OCI-LY1 (cell line): ENCODE results near the gene SLC16A3.

ENCODE experiments used
- H2AFZ ChIP-seq: fragments of 200-600 bp; sonication (generic), shearing (Covaris generic); 2 replicates; pipeline ENCODE4 v1.6.0; 2014; ENCODE audit warnings: antibody characterized with exemption, mild to moderate bottlenecking, low read length
- H3F3A ChIP-seq: fragments of 200-600 bp; sonication (generic), shearing (Covaris generic); 2 replicates; pipeline ENCODE4 v1.6.0; 2014; ENCODE audit warnings: mild to moderate bottlenecking, antibody characterized with exemption, low read length, moderate library complexity; ENCODE audit not compliant: insufficient read depth
- H3K27ac ChIP-seq: fragments of 200-600 bp; sonication (generic); 2 replicates; pipeline ENCODE4 v1.5.1; 2014; ENCODE audit warnings: low read length, mixed run types, mild to moderate bottlenecking, low read depth; ENCODE audit not compliant: poor library complexity, severe bottlenecking
- H3K27me3 ChIP-seq: fragments of 200-600 bp; sonication (generic); 2 replicates; pipeline ENCODE4 v1.6.0; 2014; ENCODE audit warnings: antibody characterized with exemption, mild to moderate bottlenecking, low read length, moderate library complexity; ENCODE audit not compliant: insufficient read depth
- H3K36me3 ChIP-seq: fragments of 200-600 bp; sonication (generic); 2 replicates; pipeline ENCODE4 v1.6.1; 2014; ENCODE audit warnings: mild to moderate bottlenecking, antibody characterized with exemption, low read length, moderate library complexity, mixed read lengths; ENCODE audit not compliant: insufficient read depth
- H3K4me1 ChIP-seq: fragments of 200-600 bp; sonication (generic); 2 replicates; pipeline ENCODE4 v1.5.1; 2014; ENCODE audit warnings: mild to moderate bottlenecking, low read length, moderate library complexity; ENCODE audit not compliant: insufficient read depth, severe bottlenecking
- H3K4me2 ChIP-seq: fragments of 200-600 bp; sonication (generic), shearing (Covaris generic); 2 replicates; pipeline ENCODE4 v1.6.1; 2014; ENCODE audit warnings: low read length
- H3K4me3 ChIP-seq: fragments of 200-600 bp; sonication (generic); 2 replicates; pipeline ENCODE4 v1.5.1; 2014; ENCODE audit warnings: low read length, low read depth, mild to moderate bottlenecking, mixed read lengths; ENCODE audit not compliant: poor library complexity, severe bottlenecking
- H3K79me2 ChIP-seq: fragments of 200-600 bp; shearing (Covaris generic); 2 replicates; pipeline ENCODE4 v1.6.1; 2016; ENCODE audit warnings: mixed run types, low read length, mixed read lengths; ENCODE audit not compliant: insufficient read depth
- H3K9ac ChIP-seq: fragments of 200-600 bp; sonication (generic), shearing (Covaris generic); 2 replicates; pipeline ENCODE4 v1.6.1; 2014; ENCODE audit warnings: mild to moderate bottlenecking, low read length, mixed read lengths
- H3K9me2 ChIP-seq: fragments of 200-600 bp; sonication (generic), shearing (Covaris generic); 2 replicates; pipeline ENCODE4 v1.6.1; 2014; ENCODE audit warnings: low read depth, mild to moderate bottlenecking, low read length, mixed read lengths
- H3K9me3 ChIP-seq: fragments of 200-600 bp; shearing (Covaris generic); 2 replicates; pipeline ENCODE4 v1.6.1; 2014; ENCODE audit warnings: low read length, mixed read lengths
- H4K20me1 ChIP-seq: fragments of 200-600 bp; sonication (generic), shearing (Covaris generic); 2 replicates; pipeline ENCODE4 v1.6.0; 2016; ENCODE audit warnings: mild to moderate bottlenecking, low read length; ENCODE audit not compliant: insufficient read depth
- EZH2 ChIP-seq: fragments of 200-600 bp; sonication (generic), shearing (Covaris generic); IDR thresholded peaks from 2 replicates; pipeline ENCODE4 v1.8.0; 2017; ENCODE audit warnings: borderline replicate concordance, mixed run types, mild to moderate bottlenecking, antibody characterized with exemption, low read length, moderate library complexity, mixed read lengths
- TF ChIP-seq, protein P1 (sequence below): fragments of 200-600 bp; sonication (generic), shearing (Covaris generic); IDR thresholded peaks from 2 replicates; pipeline ENCODE4 v1.5.1; 2017; ENCODE audit warnings: mild to moderate bottlenecking, antibody characterized with exemption, low read length, moderate library complexity, mixed read lengths

SLC16A3 gene

DNA sequence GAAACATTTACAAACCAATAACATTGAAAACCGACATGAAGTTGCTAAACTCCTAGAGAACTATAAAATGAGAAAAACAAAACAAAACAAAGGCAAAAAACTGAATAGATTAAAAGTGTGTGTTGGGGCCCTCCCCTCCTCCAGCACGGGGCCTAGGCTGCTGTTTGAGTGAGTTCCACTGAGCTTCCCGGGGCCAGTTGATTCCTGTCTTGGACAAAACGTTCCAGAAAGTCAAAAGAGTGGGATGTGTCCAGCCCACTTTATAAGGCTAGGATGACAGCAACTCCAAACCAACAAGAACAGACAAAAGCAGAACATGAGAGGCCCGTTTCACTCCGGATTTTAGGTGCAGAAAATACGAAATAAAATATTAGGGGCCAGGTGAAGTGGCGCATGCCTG, 56.3 kb downstream of the SLC16A3 start:
- TF ChIP-seq, protein P1, sequence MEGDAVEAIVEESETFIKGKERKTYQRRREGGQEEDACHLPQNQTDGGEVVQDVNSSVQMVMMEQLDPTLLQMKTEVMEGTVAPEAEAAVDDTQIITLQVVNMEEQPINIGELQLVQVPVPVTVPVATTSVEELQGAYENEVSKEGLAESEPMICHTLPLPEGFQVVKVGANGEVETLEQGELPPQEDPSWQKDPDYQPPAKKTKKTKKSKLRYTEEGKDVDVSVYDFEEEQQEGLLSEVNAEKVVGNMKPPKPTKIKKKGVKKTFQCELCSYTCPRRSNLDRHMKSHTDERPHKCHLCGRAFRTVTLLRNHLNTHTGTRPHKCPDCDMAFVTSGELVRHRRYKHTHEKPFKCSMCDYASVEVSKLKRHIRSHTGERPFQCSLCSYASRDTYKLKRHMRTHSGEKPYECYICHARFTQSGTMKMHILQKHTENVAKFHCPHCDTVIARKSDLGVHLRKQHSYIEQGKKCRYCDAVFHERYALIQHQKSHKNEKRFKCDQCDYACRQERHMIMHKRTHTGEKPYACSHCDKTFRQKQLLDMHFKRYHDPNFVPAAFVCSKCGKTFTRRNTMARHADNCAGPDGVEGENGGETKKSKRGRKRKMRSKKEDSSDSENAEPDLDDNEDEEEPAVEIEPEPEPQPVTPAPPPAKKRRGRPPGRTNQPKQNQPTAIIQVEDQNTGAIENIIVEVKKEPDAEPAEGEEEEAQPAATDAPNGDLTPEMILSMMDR = no peak
- TF ChIP-seq EZH2 = no peak
- no peaks in the 10 kb centered on the region for H4K20me1 ChIP-seq
- H3F3A ChIP-seq = no peaks in the 10 kb centered on the region
- no peaks in the 10 kb centered on the region; the same call in 1 of the 2 replicates for H3K36me3 ChIP-seq
- H3K4me2 ChIP-seq = no peak overlapping the region
- no peak overlapping the region for H2AFZ ChIP-seq
- H3K9ac ChIP-seq = no peak overlapping the region
- no peak overlapping the region for H3K27ac ChIP-seq
- no peak overlapping the region for H3K4me3 ChIP-seq
- no peaks in the 10 kb centered on the region for H3K9me2 ChIP-seq
- no peaks in the 10 kb centered on the region for H3K79me2 ChIP-seq
- peaks cover 13% of the 10 kb centered on the region; the same call in 1 of the 2 replicates for H3K27me3 ChIP-seq
- no peaks in the 10 kb centered on the region for H3K4me1 ChIP-seq
- peaks cover 10% of the 10 kb centered on the region for H3K9me3 ChIP-seq

DNA sequence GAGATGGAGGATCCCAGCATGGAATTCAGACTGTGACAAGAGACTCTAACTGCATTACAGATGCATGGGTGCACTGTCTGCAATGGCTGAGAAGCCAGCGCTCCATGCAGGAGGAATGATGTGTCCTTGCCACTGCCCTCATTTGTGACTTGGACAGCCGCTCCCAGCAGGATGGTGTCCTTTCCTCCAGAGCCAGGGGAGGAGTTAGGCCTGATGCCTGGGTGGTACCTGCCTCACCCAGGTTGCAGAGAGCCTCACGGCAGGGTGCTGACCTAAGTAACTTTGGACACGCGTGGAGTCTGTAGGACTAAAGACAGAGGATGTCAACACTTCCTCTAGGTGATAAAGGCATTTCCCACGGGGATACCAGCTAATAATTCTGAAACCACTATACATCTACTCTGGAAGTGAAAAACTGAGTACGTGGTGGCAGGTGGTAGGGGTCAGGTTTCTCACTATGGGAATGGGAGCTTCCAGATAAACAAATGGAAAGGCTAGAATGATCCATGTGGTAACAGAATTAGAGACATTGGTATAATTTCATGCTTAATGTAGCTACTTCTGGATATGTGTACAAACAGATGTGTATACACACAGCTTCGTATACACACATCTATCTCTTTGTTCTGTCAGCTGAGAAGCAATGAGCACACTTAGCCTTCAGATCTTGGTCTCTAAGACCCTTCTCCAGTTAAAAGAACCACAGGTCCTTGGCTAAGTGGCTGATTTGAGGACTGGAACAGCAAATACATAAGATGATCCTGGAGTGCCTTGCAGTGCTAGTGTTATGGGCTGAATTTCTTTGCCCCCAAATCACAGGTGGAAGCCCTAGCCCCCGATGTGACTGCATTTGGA, 58.4 kb downstream of the SLC16A3 start:
- H3K4me2 ChIP-seq = no peak overlapping the region
- H3K4me1 ChIP-seq = peaks cover 5% of the 10 kb centered on the region
- no peaks in the 10 kb centered on the region; the same call in 1 of the 2 replicates for H3K36me3 ChIP-seq
- TF ChIP-seq, protein P1 = no peak
- no peak for TF ChIP-seq EZH2
- no peaks in the 10 kb centered on the region for H4K20me1 ChIP-seq
- H3K27me3 ChIP-seq = peaks cover 13% of the 10 kb centered on the region; the same call in 1 of the 2 replicates
- no peak overlapping the region for H3K27ac ChIP-seq
- no peaks in the 10 kb centered on the region for H3K79me2 ChIP-seq
- H3K9me2 ChIP-seq = no peaks in the 10 kb centered on the region
- no peak overlapping the region for H2AFZ ChIP-seq
- H3F3A ChIP-seq = no peaks in the 10 kb centered on the region
- H3K9me3 ChIP-seq = peaks cover 10% of the 10 kb centered on the region
- no peak overlapping the region for H3K4me3 ChIP-seq
- H3K9ac ChIP-seq = no peak overlapping the region

DNA sequence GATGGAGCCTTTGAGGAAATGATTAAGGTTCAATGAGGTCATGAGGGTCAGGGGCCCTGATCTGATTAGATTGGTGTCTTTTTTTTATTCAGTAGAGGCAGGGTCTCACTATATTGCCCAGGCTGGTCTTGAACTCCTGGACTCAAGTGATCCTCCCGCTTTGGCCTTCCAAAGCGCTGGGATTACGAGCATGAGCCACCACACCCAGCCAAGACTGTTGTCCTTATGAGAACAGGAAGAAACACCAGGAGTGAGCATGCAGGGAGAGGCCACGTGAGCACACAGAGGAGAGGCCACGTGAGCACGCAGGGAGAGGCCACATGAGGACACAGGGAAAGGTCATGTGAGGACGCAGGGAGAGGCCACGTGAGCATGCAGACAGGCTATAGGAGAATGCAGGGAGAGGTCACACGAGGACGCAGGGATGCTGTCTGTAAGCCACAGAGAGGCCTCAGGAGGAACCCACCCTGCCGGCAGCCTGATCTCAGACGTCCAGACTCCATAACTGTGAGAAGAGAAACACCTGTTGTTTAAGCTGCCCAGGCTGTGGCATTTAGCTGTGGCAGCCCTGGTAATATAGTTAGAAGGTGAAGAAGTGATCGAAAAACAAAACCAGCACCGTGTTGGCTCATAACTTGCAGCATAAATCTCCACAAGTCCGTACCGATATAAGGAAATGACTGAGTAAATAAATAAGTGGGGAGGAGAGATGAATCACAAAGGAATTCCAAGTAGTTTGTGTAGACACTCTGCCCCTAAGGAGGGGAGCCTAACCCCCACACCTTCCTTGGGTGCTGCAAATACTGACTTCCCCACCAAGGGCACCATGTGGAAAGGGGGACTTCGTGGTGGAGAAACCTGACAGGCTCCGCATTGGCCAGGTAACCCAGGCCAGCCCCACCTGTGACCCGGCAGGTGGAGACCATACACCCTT, 59.3 kb downstream of the SLC16A3 start:
- Histone ChIP-seq H3K27ac (no peak overlapping the region), H3F3A (no peaks in the 10 kb centered on the region), H3K36me3 (no peaks in the 10 kb centered on the region; the same call in 1 of the 2 replicates), H3K79me2 (no peaks in the 10 kb centered on the region), H3K4me1 (peaks cover 7% of the 10 kb centered on the region), H3K9ac (no peak overlapping the region), H3K27me3 (peaks cover 13% of the 10 kb centered on the region; the same call in 1 of the 2 replicates), H4K20me1 (no peaks in the 10 kb centered on the region), H3K9me3 (peaks cover 10% of the 10 kb centered on the region), H3K9me2 (no peaks in the 10 kb centered on the region), H3K4me3 (no peak overlapping the region), H3K4me2 (no peak overlapping the region), H2AFZ (no peak overlapping the region)
- TF ChIP-seq EZH2 = no peak
- TF ChIP-seq, protein P1 = no peak
